ENCODE results near the gene PTAR1. TPM values are rescaled to one million over a fixed set of nuclear protein-coding genes. Genes with fewer than 3 reads are reported as not detected.

PTAR1 gene
- 32.4 and 34.6 TPM in 2 replicates for polyA plus RNA-seq (2011; rRNA removed)
- polyA plus RNA-seq (2012; cell fraction: cytosol; rRNA removed) = 3.8 and 4.5 TPM in 2 replicates
- polyA plus RNA-seq (2012; cell fraction: nucleus; rRNA removed) = 5.1 and 10.2 TPM in 2 replicates
- polyA plus RNA-seq (2017; fragmentation: RNase III; extraction: RNeasy Plus Mini Kit Qiagen cat#74134 plus additional on column Dnase treatment) = 16.6 to 17.2 TPM (median 16.9 TPM) in 3 replicates
- 35.8 and 42.7 TPM in 2 replicates for polyA minus RNA-seq (2011; rRNA and poly(A)+ RNA removed)

- WGBS (ENCODE audit: missing lambda C conversion rate) = under 1% methylated on average over 42 of the region's 98 CpGs
- peak; percentile 54 to 92 for DNase-seq (ENCODE audit: low read depth in 1 of 2, low spot score in 1 of 2)
- no peak for FAIRE-seq
Observed at GRCh38 chr9:69759421-69760277, at the start of gene PTAR1. PTAR1 (minus strand) TSS chr9:69760011; CDS start chr9:69759938, 73 bp downstream.

GRCh38 chr9:69809304-69809863 is 49.6 kb upstream of the PTAR1 start:
- ChIA-PET POLR2A (no interaction called here), CTCF (interaction anchor here (0.7 to 1.6 kb wide), 5 partner anchors 8 to 110 kb away, joined by 3 to 4 read pairs (median 3); no protein-coding TSS in a partner anchor)
- TF ChIP-seq RAD21 (conservative IDR thresholded peaks at IDR 0.05 in 1 of 2, IDR thresholded peaks at IDR 0.05 in 1 of 2) (peak in 1 of 2 experiments; percentile 16; a peak in 1 of 5 replicates), CBX2 (IDR thresholded peaks at IDR 0.05; ENCODE audit: borderline replicate concordance, low read depth) (no peak)
- DNase-seq (ENCODE audit: low read depth in 1 of 2, low spot score in 1 of 2) (no peak), FAIRE-seq (no peak), ATAC-seq (peak in 1 of 2 experiments; percentile 38; a peak in 2 of 6 replicates)
- Histone ChIP-seq H3K4me1 (no peaks in the 10 kb centered on the region), H3K4me3 (no peak overlapping the region), H3K9me3 (no peaks in the 10 kb centered on the region), H3K27ac (no peak overlapping the region), H3K4me2 (no peak overlapping the region)
- WGBS (ENCODE audit: missing lambda C conversion rate) = 58% methylated on average over 8 of the region's 8 CpGs

More at GRCh38 chr9:69759421-69760277, at the start of gene PTAR1:
- ChIA-PET CTCF (interaction anchor here (1.1 to 2.7 kb wide), 4 partner anchors 11 to 172 kb away, joined by 3 to 12 read pairs (median 5); no protein-coding TSS in a partner anchor), POLR2A (interaction anchor here (0.7 to 1.3 kb wide), 6 partner anchors 12 to 160 kb away, joined by 3 to 5 read pairs (median 3); no protein-coding TSS in a partner anchor)
- H3K4me1 ChIP-seq = peaks cover 27% of the 10 kb centered on the region
- peak within 1 kb of the TSS; percentile 85 for H3K4me2 ChIP-seq
- peak within 1 kb of the TSS; percentile 64 for H3K4me3 ChIP-seq
- H3K27ac ChIP-seq = peak within 1 kb of the TSS; percentile 92 to 98
- 0 out of 2 replicates have a peak, but pooled peaks have one; percentile 13 for TF ChIP-seq RFX5 (IDR thresholded peaks at IDR 0.05)
- peak; percentile 63 to 93; a peak in 4 of 5 replicates for TF ChIP-seq JUN (IDR thresholded peaks at IDR 0.05)
- no peak for TF ChIP-seq SMC3 (IDR thresholded peaks at IDR 0.05)
- no peak for TF ChIP-seq ZFP36 (IDR thresholded peaks at IDR 0.05; ENCODE audit: borderline replicate concordance, partially characterized antibody)
- no peak for TF ChIP-seq HOXB5 (CRISPR knock-in tag; IDR thresholded peaks at IDR 0.05)
- TF ChIP-seq MAX (IDR thresholded peaks at IDR 0.05) = peak; percentile 28; the same call in 1 of the 2 replicates
- TF ChIP-seq POLR2A (IDR thresholded peaks at IDR 0.05; ENCODE audit: low read length) = peak; percentile 86
- no peak for TF ChIP-seq CBX8 (IDR thresholded peaks at IDR 0.05)
- peak; percentile 87 for TF ChIP-seq BCL3 (IDR thresholded peaks at IDR 0.05)
- TF ChIP-seq E2F6 (IDR thresholded peaks at IDR 0.05; ENCODE audit: borderline replicate concordance, low read depth) = 0 out of 2 replicates have a peak, but pooled peaks have one; percentile 4
- peak; percentile 63 for TF ChIP-seq PHF8 (IDR thresholded peaks at IDR 0.05; ENCODE audit: borderline replicate concordance, low read depth)
- ATAC-seq = peak; percentile 90 to 94
- H3K9me3 ChIP-seq = no peaks in the 10 kb centered on the region

- 62% methylated on average over 6 of the region's 6 CpGs for WGBS (ENCODE audit: missing lambda C conversion rate)
- no peak for FAIRE-seq
- CTCF ChIA-PET = interaction anchor here (1.0 kb wide), 1 partner anchor 64 kb away, joined by 3 read pairs; no protein-coding TSS in a partner anchor
- TF ChIP-seq ZSCAN20 (CRISPR knock-in tag; IDR thresholded peaks at IDR 0.05) (no peak), MAZ (IDR thresholded peaks at IDR 0.05; ENCODE audit: borderline replicate concordance, low read depth, low read length) (no peak), TP53 (CRISPR knock-in tag; IDR thresholded peaks at IDR 0.05) (no peak), ATOH8 (CRISPR knock-in tag; IDR thresholded peaks at IDR 0.05; ENCODE audit: low read depth) (no peak), HOXB5 (CRISPR knock-in tag; IDR thresholded peaks at IDR 0.05) (no peak), EP300 (IDR thresholded peaks at IDR 0.05) (no peak), EHF (CRISPR knock-in tag; IDR thresholded peaks at IDR 0.05) (no peak), ESRRA (IDR thresholded peaks at IDR 0.05; ENCODE audit: borderline replicate concordance, low read length) (no peak), KDM1A (IDR thresholded peaks at IDR 0.05; ENCODE audit: low read depth) (no peak)
- no peaks in the 10 kb centered on the region for H3K9me3 ChIP-seq
- H3K27ac ChIP-seq = no peak overlapping the region
- H3K4me3 ChIP-seq = no peak overlapping the region
- no peak overlapping the region for H3K4me2 ChIP-seq
- ATAC-seq = no peak
- no peaks in the 10 kb centered on the region for H3K4me1 ChIP-seq
- DNase-seq (ENCODE audit: low read depth in 1 of 2, low spot score in 1 of 2) = no peak
- POLR2A ChIA-PET = no interaction called here
Observed at GRCh38 chr9:69806627-69807026, 46.8 kb upstream of the PTAR1 start.

All from A549 (cell line).